MM.1S (cell line): Measurements from ENCODE around the gene FBRS.

Source experiments
- CTCF ChIP-seq: fragments of 300-600 bp; sonication (generic); IDR thresholded peaks from 2 replicates; pipeline ENCODE4 v1.5.1; 2016; ENCODE audit warnings: antibody characterized with exemption, low read length, mixed read lengths
- EZH2 ChIP-seq: fragments of 300-600 bp; sonication (generic); optimal IDR thresholded peaks from 2 replicates; pipeline ENCODE3; 2017; ENCODE audit warnings: low read depth, mild to moderate bottlenecking, antibody characterized with exemption, low read length, mixed read lengths
- EZH2phosphoT487 ChIP-seq: fragments of 300-600 bp; sonication (generic); IDR thresholded peaks from 2 replicates; pipeline ENCODE4 v1.6.1; 2018; ENCODE audit warnings: antibody characterized with exemption, low read length

- no peak for TF ChIP-seq CTCF
- no peak for TF ChIP-seq EZH2
- no peak for TF ChIP-seq EZH2phosphoT487
Observed at GRCh38 chr16:30665155-30665829, 7.1 kb downstream of the FBRS start.
